BLaER1 treated with 17β-estradiol and CSF1 and Interleukin-3, amounts not matched to agents 10 nM and 100 nM (cell line): ENCODE results near the gene RELA.

Experiments
- H3K27ac ChIP-seq, 11 experiments: shearing (Covaris generic); formaldehyde crosslinking; 2 replicates each; pipeline ENCODE4 v1.8.1; 2022
- H3K27me3 ChIP-seq, 11 experiments: shearing (Covaris generic); formaldehyde crosslinking; 2 replicates each; pipeline ENCODE4 v1.8.1; 2022
- H3K36me3 ChIP-seq, 11 experiments: shearing (Covaris generic); formaldehyde crosslinking; 2 replicates each; pipeline ENCODE4 v1.8.1; 2022
- H3K4me1 ChIP-seq, 10 experiments: shearing (Covaris generic); formaldehyde crosslinking; 2 replicates each; pipeline ENCODE4 v1.8.1; 2022
- H3K4me2 ChIP-seq, 11 experiments: shearing (Covaris generic); formaldehyde crosslinking; 2 replicates each; pipeline ENCODE4 v1.8.1; 2022
- H3K4me3 ChIP-seq, 10 experiments: shearing (Covaris generic); formaldehyde crosslinking; 2 replicates each; pipeline ENCODE4 v1.8.1; 2022
- H3K9ac ChIP-seq, 11 experiments: shearing (Covaris generic); formaldehyde crosslinking; 2 replicates each; pipeline ENCODE4 v1.8.1; 2022
- H3K9me3 ChIP-seq, 11 experiments: shearing (Covaris generic); formaldehyde crosslinking; replicated peaks in 1 of 11; 2 replicates each; pipeline ENCODE4 v1.8.1; 2022
- H4K20me1 ChIP-seq, 11 experiments: shearing (Covaris generic); formaldehyde crosslinking; 2 replicates each; pipeline ENCODE4 v1.8.1; 2022
- Cebpa-rat ChIP-seq, 11 experiments: shearing (Covaris generic); IDR thresholded peaks; 2 replicates each; pipeline ENCODE4 v1.8.1; 2022

Gene RELA

DNA sequence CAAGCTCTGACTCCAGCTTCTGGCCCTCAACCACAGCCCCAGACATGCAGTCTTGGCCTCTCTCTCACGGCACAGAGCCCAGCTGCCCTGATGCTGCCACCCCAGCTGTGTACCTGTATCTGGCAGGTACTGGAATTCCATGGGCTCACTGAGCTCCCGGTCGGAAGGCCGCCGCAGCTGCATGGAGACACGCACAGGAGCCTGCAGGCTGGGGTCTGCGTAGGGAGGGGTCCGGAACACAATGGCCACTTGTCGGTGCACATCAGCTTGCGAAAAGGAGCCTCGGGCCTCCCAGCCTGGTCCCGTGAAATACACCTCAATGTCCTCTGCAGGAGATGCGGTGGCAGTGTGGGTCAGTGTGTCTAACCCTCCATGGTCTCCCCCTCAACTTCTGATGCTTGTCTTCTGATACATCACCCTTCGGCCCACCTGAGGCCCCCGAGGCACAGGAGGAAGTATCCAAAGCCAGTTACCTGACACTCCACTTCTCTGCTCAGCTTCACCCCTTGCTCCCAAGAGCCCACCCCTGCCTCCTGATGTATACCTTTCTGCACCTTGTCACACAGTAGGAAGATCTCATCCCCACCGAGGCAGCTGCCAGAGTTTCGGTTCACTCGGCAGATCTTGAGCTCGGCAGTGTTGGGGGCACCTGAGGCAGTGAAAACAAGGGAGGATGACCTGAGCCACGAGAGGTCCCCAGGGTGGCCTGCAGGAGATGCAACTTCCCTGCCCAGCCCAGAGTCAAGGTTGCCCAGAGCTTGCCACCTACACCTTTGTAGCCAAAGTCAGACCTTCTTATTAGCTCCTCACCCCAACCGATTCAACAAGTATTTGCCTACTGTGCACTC lies 4.3 kb downstream of the RELA start:
- no peak overlapping the region for H3K27ac ChIP-seq
- H3K36me3 ChIP-seq, result peaks cover 82 to 88% (median 84%) of the 10 kb centered on the region in 11 experiments
- H3K9ac ChIP-seq, result peak overlapping the region in 5 of 11 experiments; percentile 5 to 96 (median 19); a peak in 4 of 22 replicates
- TF ChIP-seq Cebpa-rat (IDR thresholded peaks at IDR 0.05), result no peak
- no peak overlapping the region for H3K4me2 ChIP-seq
- no peak overlapping the region for H3K4me3 ChIP-seq
- H3K9me3 ChIP-seq, result no peaks in the 10 kb centered on the region
- H3K27me3 ChIP-seq, result no peaks in the 10 kb centered on the region
- H4K20me1 ChIP-seq, result peaks cover 31 to 88% (median 60%) of the 10 kb centered on the region in 11 experiments; a peak in 21 of 22 replicates
- peaks cover 29 to 57% (median 40%) of the 10 kb centered on the region in 10 experiments for H3K4me1 ChIP-seq

- Histone ChIP-seq H4K20me1 (peaks cover 31 to 92% (median 60%) of the 10 kb centered on the region in 11 experiments; a peak in 21 of 22 replicates), H3K4me2 (no peak overlapping the region), H3K27me3 (no peaks in the 10 kb centered on the region), H3K36me3 (peaks cover 82 to 90% (median 86%) of the 10 kb centered on the region in 11 experiments), H3K9ac (peak overlapping the region in 5 of 11 experiments; percentile 13 to 38 (median 18); a peak in 4 of 22 replicates), H3K4me3 (no peak overlapping the region), H3K27ac (no peak overlapping the region), H3K4me1 (peaks cover 35 to 62% (median 45%) of the 10 kb centered on the region in 10 experiments), H3K9me3 (no peaks in the 10 kb centered on the region)
- TF ChIP-seq Cebpa-rat (IDR thresholded peaks at IDR 0.05), result no peak
Measured at GRCh38 chr11:65657426-65657825, 5.3 kb downstream of the RELA start.

GRCh38 chr11:65655570-65656332 lies 7.0 kb downstream of the RELA start:
- Histone ChIP-seq H3K9me3 (no peaks in the 10 kb centered on the region), H3K27ac (peak overlapping the region in 3 of 11 experiments; percentile 16 to 96 (median 29); a peak in 5 of 22 replicates), H3K4me1 (peaks cover 38 to 66% (median 47%) of the 10 kb centered on the region in 10 experiments), H4K20me1 (peaks cover 29 to 93% (median 55%) of the 10 kb centered on the region in 11 experiments; a peak in 20 of 22 replicates), H3K4me2 (peak overlapping the region in 2 of 11 experiments; percentile 94 to 96; a peak in 2 of 22 replicates), H3K36me3 (peaks cover 77 to 88% (median 84%) of the 10 kb centered on the region in 11 experiments), H3K27me3 (no peaks in the 10 kb centered on the region), H3K4me3 (no peak overlapping the region), H3K9ac (peak overlapping the region in 8 of 11 experiments; percentile 9 to 89 (median 32); a peak in 9 of 22 replicates)
- no peak for TF ChIP-seq Cebpa-rat (IDR thresholded peaks at IDR 0.05)

- peak overlapping the region; percentile 73 to 96 (median 91); a peak in 21 of 22 replicates for H3K27ac ChIP-seq
- H3K4me3 ChIP-seq, result peak overlapping the region in 4 of 10 experiments; percentile 59 to 71 (median 60); a peak in 5 of 20 replicates
- H4K20me1 ChIP-seq, result peaks cover 21 to 93% (median 55%) of the 10 kb centered on the region in 11 experiments; a peak in 20 of 22 replicates
- H3K36me3 ChIP-seq, result peaks cover 77 to 88% (median 84%) of the 10 kb centered on the region in 11 experiments
- H3K9ac ChIP-seq, result peak overlapping the region; percentile 81 to 92 (median 88)
- TF ChIP-seq Cebpa-rat (IDR thresholded peaks at IDR 0.05), result no peak
- H3K27me3 ChIP-seq, result no peaks in the 10 kb centered on the region
- peaks cover 49 to 66% (median 53%) of the 10 kb centered on the region in 10 experiments for H3K4me1 ChIP-seq
- H3K4me2 ChIP-seq, result peak overlapping the region; percentile 83 to 96 (median 93)
- no peaks in the 10 kb centered on the region for H3K9me3 ChIP-seq
Measured at GRCh38 chr11:65654375-65655349, 8.1 kb downstream of the RELA start.

DNA sequence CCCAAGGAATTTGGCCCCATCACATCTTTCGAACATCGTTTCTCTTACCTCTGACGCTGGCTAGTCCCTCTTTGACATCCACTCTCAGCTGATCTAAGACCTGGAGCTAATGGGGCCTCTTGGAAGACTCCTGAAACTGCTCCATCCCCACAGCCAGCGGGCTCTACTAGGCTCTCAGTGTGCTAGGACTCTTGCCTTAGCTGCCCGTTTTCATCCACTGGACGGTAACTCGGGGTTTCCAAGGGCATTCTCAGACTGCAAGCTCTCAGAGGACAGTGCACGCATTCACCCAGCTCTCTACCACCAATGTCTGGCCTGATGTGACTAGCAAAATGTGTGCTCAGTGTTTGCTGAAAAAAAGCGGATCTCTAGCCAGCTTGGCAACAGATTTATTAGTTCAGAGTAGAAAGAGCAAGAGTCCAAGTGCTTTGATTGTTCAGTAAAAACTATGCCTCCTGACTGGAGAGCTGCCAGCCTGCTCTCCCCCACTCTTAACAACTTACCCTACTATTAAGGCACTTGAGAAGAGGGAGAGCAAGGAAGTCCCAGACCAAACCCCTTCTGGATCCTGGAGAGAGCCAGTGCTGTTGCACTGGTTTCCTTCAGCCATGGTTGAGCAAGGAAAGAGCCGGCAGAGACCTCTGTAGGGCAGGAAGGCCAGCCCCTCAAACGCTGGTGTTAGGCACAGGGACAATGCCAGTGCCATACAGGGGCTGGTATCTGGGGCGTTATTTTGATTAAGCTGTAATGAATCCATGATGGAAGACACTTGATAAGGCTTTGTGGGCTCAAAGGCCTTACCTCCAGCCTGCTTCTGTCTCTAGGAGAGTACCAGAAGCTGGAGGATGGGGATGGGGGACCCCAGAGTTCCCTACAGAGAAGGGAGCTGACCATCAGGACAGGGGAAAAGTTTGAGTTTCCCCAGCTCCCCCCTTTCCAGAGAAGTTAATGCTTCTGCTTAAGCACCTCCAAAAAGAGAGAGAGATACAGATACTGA lies 9.2 kb downstream of the RELA start:
- no peaks in the 10 kb centered on the region for H3K9me3 ChIP-seq
- peak overlapping the region; percentile 46 to 71 (median 60) for H3K4me3 ChIP-seq
- peak overlapping the region; percentile 73 to 96 (median 91) for H3K27ac ChIP-seq
- H3K36me3 ChIP-seq, result peaks cover 77 to 88% (median 84%) of the 10 kb centered on the region in 11 experiments
- H4K20me1 ChIP-seq, result peaks cover 9 to 93% (median 56%) of the 10 kb centered on the region in 11 experiments; a peak in 20 of 22 replicates
- H3K4me1 ChIP-seq, result peaks cover 57 to 75% (median 61%) of the 10 kb centered on the region in 10 experiments
- H3K4me2 ChIP-seq, result peak overlapping the region; percentile 83 to 96 (median 93)
- H3K27me3 ChIP-seq, result no peaks in the 10 kb centered on the region
- H3K9ac ChIP-seq, result peak overlapping the region; percentile 81 to 92 (median 88)
- TF ChIP-seq Cebpa-rat (IDR thresholded peaks at IDR 0.05), result no peak

DNA sequence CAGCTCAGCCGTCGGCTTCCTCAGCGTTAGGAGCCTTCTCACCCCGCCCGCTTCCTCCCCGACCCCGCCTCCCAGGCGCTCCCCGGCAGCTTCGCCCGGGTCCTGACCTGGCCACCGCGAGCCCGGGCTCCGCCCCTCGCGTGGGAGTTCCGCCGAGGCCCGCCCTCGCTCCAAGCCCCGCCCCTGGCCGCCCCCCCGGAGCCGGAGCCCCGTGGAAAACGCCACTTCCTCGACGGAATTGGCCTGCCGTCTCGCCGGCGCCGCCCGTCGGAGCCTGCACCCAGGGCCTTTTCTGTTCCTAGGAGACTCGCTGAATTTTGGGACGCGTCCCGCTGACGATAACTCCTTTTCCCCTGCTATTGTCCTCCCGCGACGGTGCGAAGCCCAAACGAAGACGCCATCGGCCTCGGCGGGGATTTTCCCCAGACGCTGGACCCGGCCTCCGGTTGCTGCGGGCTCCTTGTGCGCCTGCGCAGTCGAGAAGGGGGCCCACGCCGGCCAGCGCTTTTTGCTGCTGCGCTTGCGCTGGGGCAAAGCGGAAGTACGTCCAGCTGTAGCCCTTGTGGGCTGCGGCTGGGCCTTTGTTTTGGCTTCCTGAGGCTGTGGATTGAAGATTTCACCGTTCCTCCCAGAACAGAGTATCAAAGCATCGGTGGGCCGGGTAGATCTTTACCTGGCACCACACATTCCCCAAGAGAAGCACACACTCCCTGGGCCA lies 10.0 kb downstream of the RELA start:
- Histone ChIP-seq H3K27me3 (no peaks in the 10 kb centered on the region), H3K36me3 (peaks cover 77 to 88% (median 84%) of the 10 kb centered on the region in 11 experiments), H4K20me1 (peaks cover 6 to 92% (median 50%) of the 10 kb centered on the region in 11 experiments; a peak in 19 of 22 replicates), H3K27ac (peak overlapping the region; percentile 73 to 96 (median 91)), H3K4me1 (peaks cover 57 to 79% (median 61%) of the 10 kb centered on the region in 10 experiments), H3K9me3 (no peaks in the 10 kb centered on the region), H3K4me3 (peak overlapping the region; percentile 46 to 71 (median 60)), H3K9ac (peak overlapping the region; percentile 81 to 92 (median 88)), H3K4me2 (peak overlapping the region; percentile 83 to 96 (median 93))
- no peak for TF ChIP-seq Cebpa-rat (IDR thresholded peaks at IDR 0.05)
